Measurements from ENCODE around the gene UBAC1.

UBAC1 gene

DNA sequence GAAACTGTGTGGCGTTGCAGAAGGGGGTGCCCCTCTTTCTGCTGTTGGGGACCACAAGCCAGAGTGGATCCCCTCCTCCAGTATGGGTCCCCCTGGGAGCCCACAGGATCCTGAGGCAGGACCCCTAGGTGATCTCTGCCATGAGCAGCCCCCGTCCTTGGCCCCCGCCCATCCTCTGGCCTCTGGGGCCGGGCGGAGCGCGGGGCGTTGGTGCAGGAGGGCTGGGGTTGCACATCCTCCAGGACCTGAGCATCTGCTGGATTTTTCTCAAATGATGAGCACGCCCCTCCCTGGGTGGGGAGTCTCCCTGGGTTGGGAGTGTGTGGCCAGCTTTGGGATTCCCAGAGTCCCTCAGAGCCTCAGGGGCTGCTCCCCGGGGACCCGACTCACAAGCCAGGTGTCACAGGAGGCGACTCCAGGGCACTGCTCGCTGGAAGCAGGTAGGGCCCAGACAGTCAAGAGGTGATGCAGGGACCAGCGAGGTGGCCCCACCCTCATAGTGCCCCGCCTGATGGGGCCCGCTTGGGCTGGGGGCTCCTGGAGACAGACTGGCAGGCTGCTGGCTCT, 26.7 kb upstream of the UBAC1 start:
- no peak overlapping the region for H3K4me2 ChIP-seq (ENCODE audit: low read length)
- no peaks in the 10 kb centered on the region for H3F3A ChIP-seq (ENCODE audit: control insufficient read depth, insufficient read depth)
- H3K36me3 ChIP-seq (ENCODE audit: control insufficient read depth, low read length): no peaks in the 10 kb centered on the region
- H3K79me2 ChIP-seq (ENCODE audit: control insufficient read depth, low read length): no peaks in the 10 kb centered on the region
- peaks cover 13% of the 10 kb centered on the region for H3K4me1 ChIP-seq (ENCODE audit: control insufficient read depth, low read length)
- no peaks in the 10 kb centered on the region for H3K9me3 ChIP-seq (ENCODE audit: control insufficient read depth, insufficient read depth, low read length)
- H3K4me3 ChIP-seq (ENCODE audit: low read length): no peak overlapping the region
- H3K27me3 ChIP-seq (ENCODE audit: control insufficient read depth, low read length): no peaks in the 10 kb centered on the region
- no peaks in the 10 kb centered on the region for H4K20me1 ChIP-seq (ENCODE audit: control insufficient read depth, insufficient read depth, low read depth, low read length)
- TF ChIP-seq, protein P1, sequence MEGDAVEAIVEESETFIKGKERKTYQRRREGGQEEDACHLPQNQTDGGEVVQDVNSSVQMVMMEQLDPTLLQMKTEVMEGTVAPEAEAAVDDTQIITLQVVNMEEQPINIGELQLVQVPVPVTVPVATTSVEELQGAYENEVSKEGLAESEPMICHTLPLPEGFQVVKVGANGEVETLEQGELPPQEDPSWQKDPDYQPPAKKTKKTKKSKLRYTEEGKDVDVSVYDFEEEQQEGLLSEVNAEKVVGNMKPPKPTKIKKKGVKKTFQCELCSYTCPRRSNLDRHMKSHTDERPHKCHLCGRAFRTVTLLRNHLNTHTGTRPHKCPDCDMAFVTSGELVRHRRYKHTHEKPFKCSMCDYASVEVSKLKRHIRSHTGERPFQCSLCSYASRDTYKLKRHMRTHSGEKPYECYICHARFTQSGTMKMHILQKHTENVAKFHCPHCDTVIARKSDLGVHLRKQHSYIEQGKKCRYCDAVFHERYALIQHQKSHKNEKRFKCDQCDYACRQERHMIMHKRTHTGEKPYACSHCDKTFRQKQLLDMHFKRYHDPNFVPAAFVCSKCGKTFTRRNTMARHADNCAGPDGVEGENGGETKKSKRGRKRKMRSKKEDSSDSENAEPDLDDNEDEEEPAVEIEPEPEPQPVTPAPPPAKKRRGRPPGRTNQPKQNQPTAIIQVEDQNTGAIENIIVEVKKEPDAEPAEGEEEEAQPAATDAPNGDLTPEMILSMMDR (IDR thresholded peaks at IDR 0.05; ENCODE audit: low read depth, low read length, poor library complexity, severe bottlenecking): no peak
- no peak for TF ChIP-seq EZH2phosphoT487 (IDR thresholded peaks at IDR 0.05; ENCODE audit: borderline replicate concordance, low read length)
- H3K9me2 ChIP-seq (replicated peaks; ENCODE audit: control insufficient read depth, low read length): no peaks in the 10 kb centered on the region
- H3K27ac ChIP-seq (ENCODE audit: low read depth, low read length): no peak overlapping the region

DNA sequence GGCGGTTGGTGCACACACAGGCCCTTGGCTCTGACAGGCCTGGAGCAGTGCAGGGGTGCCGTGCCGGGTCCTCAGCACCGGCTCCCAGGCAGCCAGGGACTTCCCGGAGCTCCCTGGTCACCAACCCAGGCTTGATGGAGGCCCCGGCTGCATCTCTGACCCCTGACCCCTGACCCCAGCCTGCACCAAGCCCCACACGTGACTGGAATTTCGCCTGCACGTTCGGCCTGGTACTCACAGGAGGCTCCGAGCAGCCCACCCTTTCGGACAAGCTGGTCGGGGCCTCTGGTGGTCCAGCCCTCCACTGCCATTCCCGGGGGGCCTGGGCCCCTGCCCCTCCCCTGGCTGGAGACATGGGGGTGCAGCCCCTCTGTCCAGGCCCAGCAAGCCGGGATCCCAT, 25.4 kb upstream of the UBAC1 start:
- no peak overlapping the region for H3K27ac ChIP-seq (ENCODE audit: low read depth, low read length)
- H4K20me1 ChIP-seq (ENCODE audit: control insufficient read depth, insufficient read depth, low read depth, low read length): no peaks in the 10 kb centered on the region
- H3K4me1 ChIP-seq (ENCODE audit: control insufficient read depth, low read length): peaks cover 5% of the 10 kb centered on the region; the same call in 1 of the 2 replicates
- H3K27me3 ChIP-seq (ENCODE audit: control insufficient read depth, low read length): no peaks in the 10 kb centered on the region
- no peaks in the 10 kb centered on the region for H3K79me2 ChIP-seq (ENCODE audit: control insufficient read depth, low read length)
- H3K9me2 ChIP-seq (replicated peaks; ENCODE audit: control insufficient read depth, low read length): no peaks in the 10 kb centered on the region
- no peak for TF ChIP-seq EZH2phosphoT487 (IDR thresholded peaks at IDR 0.05; ENCODE audit: borderline replicate concordance, low read length)
- TF ChIP-seq, protein P1 (IDR thresholded peaks at IDR 0.05; ENCODE audit: low read depth, low read length, poor library complexity, severe bottlenecking): no peak
- H3K4me2 ChIP-seq (ENCODE audit: low read length): no peak overlapping the region
- no peaks in the 10 kb centered on the region for H3K9me3 ChIP-seq (ENCODE audit: control insufficient read depth, insufficient read depth, low read length)
- no peak overlapping the region for H3K4me3 ChIP-seq (ENCODE audit: low read length)
- H3F3A ChIP-seq (ENCODE audit: control insufficient read depth, insufficient read depth): no peaks in the 10 kb centered on the region
- H3K36me3 ChIP-seq (ENCODE audit: control insufficient read depth, low read length): no peaks in the 10 kb centered on the region

DNA sequence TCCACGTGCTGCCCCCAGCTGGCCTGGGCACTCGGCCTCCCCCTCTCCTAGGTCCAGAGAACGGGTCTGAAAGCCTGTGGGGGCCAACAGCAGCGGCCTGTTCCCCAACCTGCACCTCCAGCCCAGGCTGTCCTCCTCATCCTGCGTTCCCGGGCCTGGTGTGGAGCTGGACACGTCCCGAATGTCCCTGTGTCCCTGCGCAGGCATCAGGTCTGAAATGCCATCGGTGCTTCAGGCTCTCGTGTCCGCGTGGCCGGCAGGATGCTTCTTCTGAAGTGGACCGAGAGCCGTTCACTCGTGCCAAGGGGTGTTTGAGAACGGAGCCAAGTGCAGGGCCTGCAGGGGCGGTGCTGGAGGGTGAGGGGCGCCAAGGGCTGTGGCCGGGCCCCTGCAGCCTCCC, 24.7 kb upstream of the UBAC1 start:
- Histone ChIP-seq H3K4me1 (ENCODE audit: control insufficient read depth, low read length) (peaks cover 5% of the 10 kb centered on the region; the same call in 1 of the 2 replicates), H3K27me3 (ENCODE audit: control insufficient read depth, low read length) (no peaks in the 10 kb centered on the region)

More for the DNA sequence above, 24.7 kb upstream of the UBAC1 start:
- no peak overlapping the region for H3K27ac ChIP-seq (ENCODE audit: low read depth, low read length)
- no peak overlapping the region for H3K4me3 ChIP-seq (ENCODE audit: low read length)
- no peaks in the 10 kb centered on the region for H3K9me2 ChIP-seq (replicated peaks; ENCODE audit: control insufficient read depth, low read length)
- H3K4me2 ChIP-seq (ENCODE audit: low read length): no peak overlapping the region
- H3K36me3 ChIP-seq (ENCODE audit: control insufficient read depth, low read length): no peaks in the 10 kb centered on the region
- H3K79me2 ChIP-seq (ENCODE audit: control insufficient read depth, low read length): no peaks in the 10 kb centered on the region
- no peaks in the 10 kb centered on the region for H4K20me1 ChIP-seq (ENCODE audit: control insufficient read depth, insufficient read depth, low read depth, low read length)
- TF ChIP-seq, protein P1 (IDR thresholded peaks at IDR 0.05; ENCODE audit: low read depth, low read length, poor library complexity, severe bottlenecking): no peak
- TF ChIP-seq EZH2phosphoT487 (IDR thresholded peaks at IDR 0.05; ENCODE audit: borderline replicate concordance, low read length): no peak
- H3K9me3 ChIP-seq (ENCODE audit: control insufficient read depth, insufficient read depth, low read length): no peaks in the 10 kb centered on the region
- H3F3A ChIP-seq (ENCODE audit: control insufficient read depth, insufficient read depth): no peaks in the 10 kb centered on the region
